Epithelial cell of esophagus (primary cell): Measurements from ENCODE around the gene KCNT2.
"Not testable (repeated sequence)": the region's sequence is repeated elsewhere in the genome, so short reads cannot be mapped to it uniquely, and the experiment has no call there.

ENCODE experiments used
- DNase-seq: peaks from one replicate; pipeline ENCODE4 v3.0.0; 2010; ENCODE audit warnings: low read depth
- H3K4me3 ChIP-seq: 2 replicates; pipeline ENCODE4 v1.5.1; 2011; ENCODE audit warnings: mild to moderate bottlenecking, low read length, control low read depth
- CTCF ChIP-seq: IDR thresholded peaks from 2 replicates; pipeline ENCODE4 v1.5.1; 2011; ENCODE audit warnings: low read depth, mild to moderate bottlenecking, low read length, control low read depth, inconsistent platforms; ENCODE audit not compliant: insufficient read depth; ENCODE audit errors: missing control alignments

The KCNT2 gene

GRCh38 chr1:196517193-196517592, 91.0 kb downstream of the KCNT2 start:
- TF ChIP-seq CTCF: no peak
- no peak overlapping the region for H3K4me3 ChIP-seq

GRCh38 chr1:196516373-196516772, 91.9 kb downstream of the KCNT2 start:
- no peak overlapping the region for H3K4me3 ChIP-seq
- no peak for TF ChIP-seq CTCF
- DNase-seq: no peak

More at GRCh38 chr1:196517193-196517592, 91.0 kb downstream of the KCNT2 start:
- DNase-seq: no peak

GRCh38 chr1:196515904-196516303, 92.3 kb downstream of the KCNT2 start:
- DNase-seq: no peak
- no peak overlapping the region for H3K4me3 ChIP-seq
- no peak for TF ChIP-seq CTCF

DNA sequence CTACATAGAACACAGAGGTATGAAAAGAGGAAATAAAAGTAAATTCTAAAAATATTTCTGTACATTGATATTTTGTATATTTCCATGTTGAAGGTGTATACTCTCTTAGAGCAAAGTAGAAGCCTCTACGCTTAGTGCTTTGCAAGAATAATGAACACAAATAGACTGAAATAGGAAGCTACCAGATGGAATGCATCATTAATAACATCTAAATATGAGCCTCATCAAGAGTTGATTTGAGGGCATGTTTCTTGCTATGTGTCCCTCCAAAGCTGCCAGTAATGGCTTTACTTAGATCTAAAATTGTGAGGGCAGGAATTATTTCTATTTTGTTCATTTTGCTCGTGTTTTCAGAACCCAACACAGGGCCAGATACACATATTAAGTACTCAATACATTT, 94.4 kb downstream of the KCNT2 start:
- TF ChIP-seq CTCF: no peak

DNA sequence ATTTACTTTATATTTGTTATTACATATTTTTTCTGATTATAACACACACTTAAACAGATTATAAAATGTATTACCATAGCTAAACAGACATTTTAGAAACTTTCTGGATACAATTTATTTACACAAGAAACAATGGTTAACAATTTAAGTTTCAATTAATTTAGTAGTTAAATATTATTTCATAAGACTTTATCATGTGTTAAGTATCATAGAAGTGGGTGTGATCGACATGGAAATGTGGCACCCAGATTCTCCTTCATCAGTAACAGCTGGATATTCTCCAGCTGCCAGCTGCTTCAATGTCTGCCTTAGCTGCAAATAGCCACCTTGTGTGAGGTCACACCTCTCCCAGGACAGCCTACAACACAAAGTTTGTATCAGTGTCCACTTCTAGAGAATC, 97.8 kb downstream of the KCNT2 start:
- TF ChIP-seq CTCF: no peak
- H3K4me3 ChIP-seq: no peak overlapping the region
- DNase-seq: no peak

More for the DNA sequence above, 94.4 kb downstream of the KCNT2 start:
- no peak overlapping the region for H3K4me3 ChIP-seq
- DNase-seq: no peak

- not testable (repeated sequence) for H3K4me3 ChIP-seq, DNase-seq
Measured at GRCh38 chr1:196504224-196504623, 104.0 kb downstream of the KCNT2 start.

DNA sequence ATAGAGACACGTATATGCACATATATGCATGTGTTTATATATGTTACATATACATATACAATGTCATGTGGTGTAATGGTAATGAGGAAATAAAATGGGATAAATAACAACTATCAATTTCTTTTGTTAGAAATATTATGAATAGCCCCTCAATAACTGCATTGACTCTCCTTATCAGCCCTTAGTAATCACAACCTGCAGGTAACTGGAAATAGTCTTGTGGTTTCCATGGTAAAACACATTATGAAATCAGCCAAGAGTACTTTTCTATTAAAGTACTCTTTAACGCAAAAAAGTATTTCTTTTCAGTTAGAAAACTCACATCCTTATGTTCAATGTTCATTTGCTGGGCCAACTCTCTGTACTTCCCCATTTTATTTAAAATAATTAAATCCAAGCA, 105.8 kb downstream of the KCNT2 start:
- no peak for TF ChIP-seq CTCF
- no peak overlapping the region for H3K4me3 ChIP-seq
- DNase-seq: no peak
